DMS 273 (cell line): ENCODE measurements around the gene SMARCD1.

ENCODE experiments used
- DNase-seq: peaks from one replicate; lab custom pipeline; 2025; ENCODE audit not compliant: unreplicated experiment; lab: John Stamatoyannopoulos, UW

SMARCD1 gene

GRCh38 chr12:50057000-50057841 lies 27.9 kb upstream of the SMARCD1 start, which contains the start of gene ASIC1:
TSS of gene ASIC1 (plus strand) at chr12:50057596. CDS start at chr12:50058767, 1,171 bp downstream.
- peak; percentile 75 for DNase-seq

DNA sequence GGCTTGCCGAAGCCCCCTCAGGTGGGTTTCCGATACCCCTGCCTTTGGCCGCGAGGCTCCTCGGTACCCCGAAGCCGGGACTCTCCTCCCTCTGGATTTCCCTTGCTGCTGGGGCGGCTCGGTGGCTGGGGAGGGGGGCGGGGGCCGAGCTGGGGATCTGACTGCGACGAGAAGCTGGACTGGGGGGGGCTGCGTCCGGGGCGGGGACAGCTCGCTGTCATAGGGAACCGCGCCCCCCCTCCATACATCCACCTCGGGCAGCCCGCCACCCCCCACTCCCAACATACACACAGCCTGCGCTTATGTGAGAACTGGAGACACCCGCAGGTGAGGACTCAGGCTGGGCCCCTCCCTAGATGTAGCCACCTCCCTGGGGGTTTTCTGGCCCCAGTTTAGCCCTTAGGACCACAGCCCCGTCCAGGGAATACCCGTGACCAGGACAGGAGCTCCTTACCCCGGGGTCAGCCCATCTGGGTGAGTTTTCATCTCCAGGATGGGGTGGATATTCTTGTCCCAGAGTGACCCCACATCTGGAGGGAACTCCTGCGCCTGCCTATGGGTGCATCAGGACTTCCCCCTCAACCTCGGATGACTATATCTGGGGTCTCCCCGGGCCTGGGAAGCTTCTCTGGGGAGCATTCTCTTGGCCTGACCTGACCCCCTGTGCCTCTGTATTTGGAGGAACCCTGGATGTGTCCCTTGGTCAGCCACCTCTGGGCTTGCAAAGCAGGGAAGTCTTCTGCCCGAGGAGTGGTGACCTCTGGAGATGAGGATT lies 27.1 kb upstream of the SMARCD1 start:
- no peak for DNase-seq

- no peak for DNase-seq
These were observed 26.3 kb upstream of the SMARCD1 start for GRCh38 chr12:50058743-50059312.

GRCh38 chr12:50059440-50060119 lies 25.6 kb upstream of the SMARCD1 start:
- DNase-seq, result no peak

- no peak for DNase-seq
These were observed 25.0 kb upstream of the SMARCD1 start for GRCh38 chr12:50060120-50060468.

- DNase-seq, result no peak
These were observed 24.0 kb upstream of the SMARCD1 start for GRCh38 chr12:50061171-50061570.

DNA sequence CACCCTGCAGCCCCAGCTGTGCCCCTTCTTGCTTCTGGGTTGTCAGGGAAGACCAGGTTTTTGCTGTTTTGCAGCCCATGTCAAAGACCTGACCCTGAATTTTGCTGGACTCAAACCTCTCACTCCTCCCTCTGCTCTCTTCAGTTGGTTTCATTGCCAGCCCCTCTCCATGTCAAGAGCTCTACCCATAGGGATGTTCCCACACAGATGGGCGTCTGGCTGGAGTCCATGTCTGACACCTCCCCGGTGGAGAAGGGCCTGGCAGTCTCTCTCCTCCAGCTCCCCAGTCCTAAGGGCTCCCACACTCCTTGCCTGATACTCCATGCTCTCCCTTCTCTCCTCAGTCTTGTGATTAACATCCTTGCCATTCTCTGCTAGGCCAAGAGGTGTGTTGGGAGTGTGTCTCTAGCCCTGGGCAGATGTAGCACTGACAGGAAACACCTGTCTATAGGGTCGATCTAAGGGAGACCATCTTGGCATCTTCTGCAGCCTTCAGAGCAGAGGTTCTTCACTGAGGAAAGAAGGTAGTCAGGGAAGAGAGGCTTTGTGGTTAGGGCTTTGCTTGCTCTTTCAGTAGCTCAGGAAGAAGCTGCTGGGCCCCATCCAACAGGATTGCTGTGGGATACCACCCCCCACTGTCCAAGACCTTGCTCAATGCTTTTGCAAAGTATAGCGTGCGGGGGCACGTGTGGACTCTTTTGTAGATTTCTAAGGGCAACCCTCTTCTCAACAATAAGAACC lies 23.0 kb upstream of the SMARCD1 start:
- DNase-seq, result no peak

- peak; percentile 59 for DNase-seq
These were observed 22.2 kb upstream of the SMARCD1 start for GRCh38 chr12:50062728-50063460.

- DNase-seq, result no peak
These were observed 19.3 kb upstream of the SMARCD1 start for GRCh38 chr12:50065726-50066310.

GRCh38 chr12:50066402-50066801 lies 18.7 kb upstream of the SMARCD1 start:
- no peak for DNase-seq

DNA sequence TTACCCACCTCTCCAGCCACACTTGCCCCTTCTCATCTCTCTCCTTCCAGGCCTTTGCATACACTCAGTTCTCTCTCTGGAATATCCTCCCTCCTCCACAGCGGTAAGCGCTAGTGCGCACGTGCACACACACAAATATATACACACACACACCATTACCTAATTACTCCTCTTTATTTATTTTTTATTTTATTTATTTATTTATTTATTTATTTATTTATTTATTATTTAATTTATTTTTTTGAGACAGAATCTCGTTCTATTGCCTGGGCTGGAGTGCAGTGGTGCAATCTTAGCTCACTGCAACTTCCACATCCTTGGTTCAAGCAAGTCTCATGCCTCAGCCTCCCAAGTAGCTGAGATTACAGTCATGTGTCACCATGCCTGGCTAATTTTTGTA lies 16.1 kb upstream of the SMARCD1 start:
- DNase-seq, result no peak

DNA sequence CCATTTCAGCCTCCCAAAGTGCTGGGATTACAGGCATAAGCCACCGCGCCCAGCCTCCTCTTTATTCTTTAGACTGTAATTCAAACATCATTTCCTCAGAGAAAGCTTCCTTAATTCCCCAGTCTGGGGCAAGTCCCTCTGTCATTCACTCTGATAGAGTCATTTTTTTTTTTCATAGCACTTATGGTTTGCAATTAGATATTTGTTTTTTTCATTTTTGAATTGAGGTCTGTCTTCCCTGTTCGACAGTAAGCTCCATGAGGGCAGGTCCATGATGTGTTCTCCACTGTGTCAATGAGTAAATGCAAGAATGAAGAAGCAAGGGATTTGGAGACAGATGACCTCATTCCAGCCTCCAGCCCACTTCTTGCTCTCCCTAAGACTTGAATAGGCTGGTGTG lies 15.6 kb upstream of the SMARCD1 start:
- no peak for DNase-seq

- DNase-seq, result peak; percentile 80
These were observed 14.7 kb upstream of the SMARCD1 start for GRCh38 chr12:50070314-50071060.

GRCh38 chr12:50072198-50072907 lies 12.8 kb upstream of the SMARCD1 start:
- DNase-seq, result no peak

- no peak for DNase-seq
These were observed 11.9 kb upstream of the SMARCD1 start for GRCh38 chr12:50073206-50073605.

DNA sequence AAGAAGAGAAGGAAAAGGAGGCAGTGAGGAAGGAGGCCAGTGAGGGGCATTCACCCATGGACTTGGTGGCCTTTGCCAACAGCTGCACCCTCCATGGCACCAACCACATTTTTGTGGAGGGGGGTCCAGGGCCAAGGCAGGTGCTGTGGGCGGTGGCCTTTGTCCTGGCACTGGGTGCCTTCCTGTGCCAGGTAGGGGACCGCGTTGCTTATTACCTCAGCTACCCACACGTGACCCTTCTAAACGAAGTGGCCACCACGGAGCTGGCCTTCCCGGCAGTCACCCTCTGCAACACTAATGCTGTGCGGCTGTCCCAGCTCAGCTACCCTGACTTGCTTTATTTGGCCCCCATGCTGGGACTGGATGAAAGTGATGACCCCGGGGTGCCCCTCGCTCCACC lies 11.4 kb upstream of the SMARCD1 start:
- DNase-seq, result no peak

DNA sequence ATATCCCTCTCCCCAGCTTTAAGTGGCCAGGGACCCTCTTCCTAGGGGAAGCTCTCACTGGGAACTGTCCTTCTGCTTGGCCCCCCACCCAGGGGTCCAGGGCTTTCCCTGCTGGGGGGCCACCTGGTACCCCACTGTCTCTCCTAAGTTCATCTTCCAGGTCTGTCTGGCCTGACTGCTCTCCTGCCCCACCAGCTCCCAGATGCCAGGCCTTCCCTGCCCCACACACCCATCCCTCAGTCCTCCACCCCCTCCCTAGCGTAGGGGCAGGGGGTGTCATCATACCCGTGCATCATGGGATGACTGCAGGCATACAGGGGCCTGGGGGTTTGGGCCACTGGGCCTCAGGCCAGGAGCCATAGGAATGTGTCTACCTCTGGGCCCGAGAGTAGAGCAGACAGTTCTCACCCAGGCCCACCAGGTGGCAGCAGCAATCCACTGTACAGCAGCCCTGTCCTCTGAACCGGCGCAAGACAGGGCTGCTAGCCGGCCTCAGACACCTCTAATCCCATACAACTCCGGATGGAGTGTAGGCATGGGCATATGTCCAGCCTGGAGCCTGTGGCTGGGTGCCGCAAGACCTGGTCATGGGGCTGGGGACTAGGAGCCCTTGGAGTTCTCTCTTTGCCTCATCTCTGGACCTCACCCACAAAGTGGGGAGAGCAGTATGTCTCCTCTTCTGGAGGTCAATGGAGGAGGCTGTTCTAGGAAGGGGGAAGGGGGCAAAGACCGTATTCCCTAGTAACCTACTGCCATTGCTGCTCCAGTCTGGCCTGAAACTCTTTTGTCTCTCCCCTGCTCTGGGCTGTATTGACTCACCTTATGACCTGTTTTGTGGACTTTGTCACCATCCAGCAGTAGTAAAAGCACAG lies 10.0 kb upstream of the SMARCD1 start:
- peak; percentile 76 for DNase-seq
